Measurements from ENCODE around the gene TMEM163.

DNA sequence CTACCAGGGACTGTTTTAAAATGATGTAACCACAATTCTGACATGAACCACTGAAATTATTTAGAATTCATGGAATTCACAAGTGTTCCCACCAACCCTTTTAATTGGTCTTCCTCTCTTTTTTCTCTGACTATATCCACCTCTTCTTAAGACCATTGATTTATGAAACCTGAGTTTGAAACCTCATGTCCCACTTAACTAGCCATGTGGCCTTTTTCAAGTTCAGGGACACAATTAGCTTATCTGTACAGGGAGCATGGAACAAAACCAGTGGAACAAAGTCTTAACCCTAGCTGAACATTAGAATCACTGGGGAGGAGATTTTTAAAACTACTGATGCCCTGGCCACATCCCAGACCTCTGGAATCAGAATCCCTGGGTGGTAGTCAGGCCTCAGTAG lies 41.6 kb upstream of the TMEM163 start:
- TF ChIP-seq, protein P1, sequence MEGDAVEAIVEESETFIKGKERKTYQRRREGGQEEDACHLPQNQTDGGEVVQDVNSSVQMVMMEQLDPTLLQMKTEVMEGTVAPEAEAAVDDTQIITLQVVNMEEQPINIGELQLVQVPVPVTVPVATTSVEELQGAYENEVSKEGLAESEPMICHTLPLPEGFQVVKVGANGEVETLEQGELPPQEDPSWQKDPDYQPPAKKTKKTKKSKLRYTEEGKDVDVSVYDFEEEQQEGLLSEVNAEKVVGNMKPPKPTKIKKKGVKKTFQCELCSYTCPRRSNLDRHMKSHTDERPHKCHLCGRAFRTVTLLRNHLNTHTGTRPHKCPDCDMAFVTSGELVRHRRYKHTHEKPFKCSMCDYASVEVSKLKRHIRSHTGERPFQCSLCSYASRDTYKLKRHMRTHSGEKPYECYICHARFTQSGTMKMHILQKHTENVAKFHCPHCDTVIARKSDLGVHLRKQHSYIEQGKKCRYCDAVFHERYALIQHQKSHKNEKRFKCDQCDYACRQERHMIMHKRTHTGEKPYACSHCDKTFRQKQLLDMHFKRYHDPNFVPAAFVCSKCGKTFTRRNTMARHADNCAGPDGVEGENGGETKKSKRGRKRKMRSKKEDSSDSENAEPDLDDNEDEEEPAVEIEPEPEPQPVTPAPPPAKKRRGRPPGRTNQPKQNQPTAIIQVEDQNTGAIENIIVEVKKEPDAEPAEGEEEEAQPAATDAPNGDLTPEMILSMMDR (IDR thresholded peaks at IDR 0.05) = no peak
- TF ChIP-seq POLR2A (IDR thresholded peaks at IDR 0.05) = no peak

All from uterus (tissue), 2 donors.